Measurements from ENCODE around the gene SEC24C.

GRCh38 chr10:73800560-73801252 lies 56.5 kb downstream of the SEC24C start:
- no peak; the same call in 1 of the 2 replicates for TF ChIP-seq POLR2AphosphoS5 (IDR thresholded peaks at IDR 0.05; ENCODE audit: low read depth, low read length)
- TF ChIP-seq PAX5 (IDR thresholded peaks at IDR 0.05; ENCODE audit: insufficient read depth, low read length, severe bottlenecking), result no peak
- no peak for TF ChIP-seq POLR2A (IDR thresholded peaks at IDR 0.05; ENCODE audit: low read depth, low read length)
- TF ChIP-seq TAF1 (IDR thresholded peaks at IDR 0.05; ENCODE audit: low read depth, low read length), result no peak
- TF ChIP-seq SPI1 (IDR thresholded peaks at IDR 0.05; ENCODE audit: low read depth, low read length), result no peak

Measured in GM12891 (cell line).